DMS 273 treated with DMSO at 0.1 percent for 48 hours (cell line): ENCODE data around the gene GJB1.

Source experiments
- DNase-seq: peaks from one replicate; lab custom pipeline; 2025; lab: John Stamatoyannopoulos, UW

The GJB1 gene

DNA sequence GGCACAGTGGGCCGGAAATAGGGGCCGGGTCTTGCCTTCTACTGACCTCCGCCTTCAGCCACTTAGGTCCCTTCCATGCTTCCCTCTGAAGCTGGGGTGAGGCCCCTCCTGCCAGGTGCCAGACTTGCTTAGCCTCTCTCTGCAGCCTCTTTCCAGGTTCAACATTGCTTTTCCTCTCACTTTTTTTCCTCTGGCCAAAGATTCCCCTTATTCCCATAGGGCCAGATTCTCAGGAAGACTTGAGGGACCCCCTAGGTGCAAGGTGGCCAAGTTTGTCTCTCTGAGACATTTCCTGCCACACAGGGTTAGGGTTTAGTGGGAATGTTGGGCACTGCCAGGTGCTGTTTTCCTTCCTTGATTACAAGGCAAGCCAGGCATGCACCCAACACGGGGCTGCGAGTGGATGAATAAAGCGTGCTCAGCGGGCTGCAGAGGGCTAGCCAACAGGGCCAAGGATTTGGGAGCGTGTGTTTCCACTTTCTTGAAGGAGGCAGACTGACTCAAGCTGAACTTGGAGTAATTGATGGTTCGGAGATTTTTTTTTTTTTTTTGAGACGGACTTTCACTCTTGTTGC lies 7.6 kb upstream of the GJB1 start:
- no peak for DNase-seq

DNA sequence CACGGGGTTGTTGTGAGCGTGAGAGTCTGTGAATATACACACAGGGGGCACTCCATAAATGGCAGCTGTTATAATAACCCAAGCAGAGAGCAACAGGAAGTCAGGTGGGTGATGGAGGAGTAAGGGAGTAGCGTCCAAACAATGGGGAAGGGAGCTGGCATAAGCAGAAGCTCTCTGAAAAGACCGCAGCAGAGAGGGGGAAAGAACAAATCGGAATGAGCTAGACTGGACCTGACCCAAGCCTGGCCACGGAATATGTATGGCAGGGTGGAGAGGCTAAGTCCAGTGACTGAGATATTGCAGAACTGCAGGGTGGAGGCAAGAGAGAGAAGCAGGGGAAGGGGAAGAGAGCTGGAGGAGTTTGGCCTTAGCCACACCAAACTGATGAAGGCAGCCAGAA lies 6.5 kb upstream of the GJB1 start:
- DNase-seq: no peak

DNA sequence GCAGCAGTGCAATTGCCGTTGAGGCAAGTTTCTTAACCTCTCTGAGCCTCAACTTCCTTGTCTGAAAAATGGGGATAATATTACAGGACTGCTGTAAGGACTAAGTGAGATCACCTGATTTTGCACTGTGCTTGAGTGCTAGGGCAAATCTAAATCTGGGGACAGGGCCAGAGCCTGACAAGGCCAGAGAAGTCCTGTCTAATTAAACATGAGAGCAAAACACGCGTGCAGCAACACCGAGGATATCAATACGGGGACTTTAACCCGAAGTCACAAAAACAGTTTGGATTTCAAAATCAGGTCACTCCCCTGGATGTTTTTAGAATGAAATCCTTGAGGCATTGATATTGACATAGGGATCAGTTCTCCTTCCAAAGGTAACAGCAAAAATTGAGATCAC lies 5.7 kb upstream of the GJB1 start:
- DNase-seq: no peak

DNA sequence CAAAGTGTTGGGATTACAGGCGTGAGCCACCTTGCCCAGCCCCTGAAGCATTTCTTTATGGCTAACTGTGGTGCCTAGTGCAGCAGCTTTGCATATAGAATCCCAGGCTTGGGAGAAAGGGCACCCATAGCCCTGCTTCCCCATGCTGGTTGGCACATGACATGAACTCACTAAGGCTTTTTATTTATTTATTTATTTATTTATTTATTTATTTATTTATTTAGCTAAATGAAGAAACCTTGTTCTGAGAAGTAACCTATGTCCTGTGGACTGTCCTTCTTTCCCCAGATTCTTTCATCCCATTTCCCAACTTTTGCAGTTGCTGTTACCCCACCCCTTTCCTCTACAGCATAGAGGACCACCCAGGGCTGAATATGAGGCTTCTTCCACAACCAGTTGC lies 1.9 kb upstream of the GJB1 start:
- no peak for DNase-seq

DNA sequence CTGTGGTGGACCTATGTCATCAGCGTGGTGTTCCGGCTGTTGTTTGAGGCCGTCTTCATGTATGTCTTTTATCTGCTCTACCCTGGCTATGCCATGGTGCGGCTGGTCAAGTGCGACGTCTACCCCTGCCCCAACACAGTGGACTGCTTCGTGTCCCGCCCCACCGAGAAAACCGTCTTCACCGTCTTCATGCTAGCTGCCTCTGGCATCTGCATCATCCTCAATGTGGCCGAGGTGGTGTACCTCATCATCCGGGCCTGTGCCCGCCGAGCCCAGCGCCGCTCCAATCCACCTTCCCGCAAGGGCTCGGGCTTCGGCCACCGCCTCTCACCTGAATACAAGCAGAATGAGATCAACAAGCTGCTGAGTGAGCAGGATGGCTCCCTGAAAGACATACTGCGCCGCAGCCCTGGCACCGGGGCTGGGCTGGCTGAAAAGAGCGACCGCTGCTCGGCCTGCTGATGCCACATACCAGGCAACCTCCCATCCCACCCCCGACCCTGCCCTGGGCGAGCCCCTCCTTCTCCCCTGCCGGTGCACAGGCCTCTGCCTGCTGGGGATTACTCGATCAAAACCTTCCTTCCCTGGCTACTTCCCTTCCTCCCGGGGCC lies 1.2 kb downstream of the GJB1 start:
- DNase-seq: no peak

DNA sequence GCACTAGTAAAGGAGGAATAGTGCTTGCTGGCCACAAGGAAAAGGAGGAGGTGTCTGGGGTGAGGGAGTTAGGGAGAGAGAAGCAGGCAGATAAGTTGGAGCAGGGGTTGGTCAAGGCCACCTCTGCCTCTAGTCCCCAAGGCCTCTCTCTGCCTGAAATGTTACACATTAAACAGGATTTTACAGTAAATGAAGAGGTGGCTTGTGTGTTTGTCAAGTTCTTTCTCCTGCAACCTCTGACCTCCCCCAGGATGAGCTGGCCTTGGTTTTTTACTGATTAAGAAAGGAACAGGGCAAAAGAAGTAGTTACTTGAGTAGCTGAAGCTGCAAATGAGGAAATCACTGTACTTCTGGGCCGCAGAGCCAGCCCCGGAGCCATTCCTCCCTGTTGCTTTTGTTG lies 2.0 kb downstream of the GJB1 start:
- no peak for DNase-seq

DNA sequence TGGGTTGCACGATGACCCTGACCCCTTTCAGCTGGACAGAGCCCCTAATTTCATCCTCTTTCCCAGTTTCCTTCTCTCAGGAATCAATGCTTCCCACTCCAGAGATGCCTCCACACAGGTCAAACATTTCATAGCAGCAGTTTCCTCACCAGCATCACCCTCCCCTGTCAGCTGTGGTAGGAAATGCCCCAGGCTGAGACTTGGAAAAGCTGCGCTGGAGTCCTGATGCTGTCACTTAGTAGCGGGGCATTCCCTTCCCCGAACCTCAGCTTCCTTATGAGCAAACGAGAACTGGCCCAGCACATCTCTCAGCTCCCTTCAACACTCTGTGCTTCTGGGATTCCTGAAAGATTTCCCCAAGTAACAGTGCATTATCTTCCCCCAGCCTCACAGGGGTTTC lies 2.7 kb downstream of the GJB1 start:
- no peak for DNase-seq

DNA sequence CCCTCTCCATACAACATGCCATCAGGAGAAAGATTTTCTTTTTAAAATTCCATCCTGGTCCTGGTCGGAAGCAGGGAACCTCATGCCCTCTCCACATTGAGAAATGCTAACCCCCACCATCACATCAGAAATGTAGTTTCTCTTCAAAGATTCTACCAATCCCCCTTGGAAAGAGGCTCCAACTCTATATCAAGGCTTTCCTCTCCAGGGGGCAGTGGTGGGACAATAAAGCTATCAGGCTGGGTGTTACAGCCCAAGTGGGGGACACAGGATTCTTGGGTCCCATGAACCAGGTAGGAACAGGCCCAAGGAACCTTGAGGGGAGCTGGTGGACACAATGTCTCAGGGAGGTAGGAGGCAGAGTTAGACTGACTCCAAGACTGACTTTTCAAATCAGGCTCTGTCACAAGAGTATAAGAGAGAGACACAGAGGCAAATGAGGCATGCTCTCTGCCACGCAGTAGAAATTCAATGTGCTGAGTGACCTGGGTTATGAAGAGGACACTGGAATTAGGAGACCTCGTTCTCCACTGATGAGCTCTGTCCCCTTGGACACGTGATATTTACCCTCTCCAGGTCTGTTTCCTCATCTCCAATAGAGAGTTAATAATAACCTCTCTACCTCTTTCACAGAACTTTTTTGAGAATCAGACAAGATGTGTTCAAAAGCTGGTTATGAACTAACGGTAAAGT lies 4.5 kb downstream of the GJB1 start:
- no peak for DNase-seq

DNA sequence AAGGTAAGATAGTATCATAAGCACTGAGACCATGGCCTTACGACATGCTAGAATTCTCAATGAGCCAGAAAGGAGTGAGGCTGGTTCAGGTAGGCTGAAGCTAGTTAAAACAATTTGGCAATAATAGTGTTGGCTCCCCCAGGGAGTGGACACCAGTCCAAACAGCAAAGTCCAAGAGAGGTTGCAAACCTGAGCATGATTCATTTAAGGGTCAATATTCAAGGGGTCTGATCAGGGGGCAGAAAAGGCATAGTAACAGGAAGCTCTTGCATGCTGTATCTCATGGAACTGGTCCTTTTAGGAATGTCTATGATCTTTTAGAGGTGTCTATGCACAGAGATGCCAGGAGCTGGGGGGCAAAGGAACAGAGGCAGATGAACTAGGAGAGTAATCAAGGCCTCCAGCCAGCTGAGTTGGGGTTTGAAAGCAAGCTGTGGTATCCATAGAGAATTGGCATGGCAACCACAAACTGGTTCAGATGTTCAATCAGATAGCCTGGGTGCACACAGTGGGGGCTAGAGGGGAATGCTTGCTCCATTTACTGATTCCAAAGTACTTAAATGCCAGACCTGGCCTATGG lies 5.1 kb downstream of the GJB1 start:
- no peak for DNase-seq

DNA sequence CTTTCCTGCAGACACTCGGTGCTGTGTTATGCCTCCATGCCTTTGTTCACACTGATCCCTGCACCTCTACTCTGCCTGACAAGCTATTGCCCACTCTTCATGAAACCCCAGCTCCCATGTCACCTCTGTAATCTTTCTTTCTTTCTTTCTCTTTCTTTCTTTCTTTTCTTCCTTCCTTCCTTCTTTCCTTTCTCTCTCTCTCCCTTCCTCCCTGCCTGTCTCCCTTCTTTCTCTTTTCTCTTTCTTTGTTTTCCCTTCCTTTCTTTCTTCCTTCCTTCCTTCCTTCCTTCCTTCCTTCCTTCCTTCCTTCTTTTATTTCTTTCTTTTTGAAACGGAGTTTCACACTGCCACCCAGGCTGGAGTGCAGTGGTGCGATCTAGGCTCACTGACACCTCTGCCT lies 12.5 kb downstream of the GJB1 start:
- DNase-seq: no peak

DNA sequence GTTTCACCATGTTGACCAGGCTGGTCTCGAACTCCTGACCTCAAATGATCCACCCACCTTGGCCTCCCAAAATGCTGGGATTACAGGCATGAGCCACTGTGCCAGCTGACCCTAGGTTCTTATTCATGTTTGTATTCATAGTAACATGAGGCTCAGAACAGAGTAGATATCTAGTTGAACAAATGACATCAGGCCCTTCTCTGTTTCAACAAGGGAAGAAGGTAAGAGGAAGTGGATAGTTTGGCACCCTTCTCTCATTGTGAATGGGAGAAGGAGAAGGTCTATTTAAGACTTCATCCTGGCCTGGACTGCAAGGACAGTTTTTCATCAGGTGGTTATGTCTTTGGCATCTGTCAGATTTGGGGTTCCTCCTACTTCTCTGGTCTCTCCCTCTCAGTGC lies 13.8 kb downstream of the GJB1 start:
- DNase-seq: no peak

DNA sequence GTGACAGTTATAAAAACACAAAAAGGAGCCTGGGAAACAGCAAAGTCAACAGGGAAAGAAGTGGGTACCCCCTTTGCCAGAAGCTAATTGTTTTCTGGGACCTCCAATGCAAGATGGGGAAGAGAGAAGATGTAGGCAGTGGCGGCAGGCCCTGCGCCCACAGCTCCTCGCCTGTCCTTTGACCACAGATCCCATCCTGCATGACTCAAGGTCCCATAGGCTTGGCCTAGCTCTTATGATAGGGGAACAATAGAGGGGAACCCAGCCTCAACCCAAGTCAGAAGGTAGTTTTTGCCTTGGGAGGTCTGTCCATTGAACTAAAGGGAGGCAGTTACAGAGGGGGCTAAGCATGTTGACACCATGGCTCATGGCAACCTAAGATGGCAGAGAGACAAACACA lies 16.8 kb downstream of the GJB1 start:
- DNase-seq: no peak

DNA sequence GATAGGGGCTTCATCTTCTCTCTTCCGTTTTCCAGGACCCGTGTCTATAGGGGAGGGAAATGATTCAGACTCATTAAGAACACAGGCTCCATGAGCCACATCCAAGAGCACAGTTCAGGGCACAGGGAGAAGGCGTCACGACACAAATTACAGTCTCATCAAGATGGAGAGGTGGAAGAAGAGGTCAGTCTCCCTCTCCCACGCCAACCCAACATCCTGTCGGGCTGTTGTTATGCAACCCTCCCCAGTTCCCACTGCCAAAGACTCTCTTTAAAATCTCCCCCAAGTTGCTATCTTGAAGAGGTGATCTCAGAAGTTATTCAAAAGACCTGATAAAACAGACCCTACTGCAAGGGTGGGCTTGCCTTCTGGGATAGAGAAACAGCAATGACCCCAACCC lies 18.3 kb downstream of the GJB1 start:
- DNase-seq: no peak

DNA sequence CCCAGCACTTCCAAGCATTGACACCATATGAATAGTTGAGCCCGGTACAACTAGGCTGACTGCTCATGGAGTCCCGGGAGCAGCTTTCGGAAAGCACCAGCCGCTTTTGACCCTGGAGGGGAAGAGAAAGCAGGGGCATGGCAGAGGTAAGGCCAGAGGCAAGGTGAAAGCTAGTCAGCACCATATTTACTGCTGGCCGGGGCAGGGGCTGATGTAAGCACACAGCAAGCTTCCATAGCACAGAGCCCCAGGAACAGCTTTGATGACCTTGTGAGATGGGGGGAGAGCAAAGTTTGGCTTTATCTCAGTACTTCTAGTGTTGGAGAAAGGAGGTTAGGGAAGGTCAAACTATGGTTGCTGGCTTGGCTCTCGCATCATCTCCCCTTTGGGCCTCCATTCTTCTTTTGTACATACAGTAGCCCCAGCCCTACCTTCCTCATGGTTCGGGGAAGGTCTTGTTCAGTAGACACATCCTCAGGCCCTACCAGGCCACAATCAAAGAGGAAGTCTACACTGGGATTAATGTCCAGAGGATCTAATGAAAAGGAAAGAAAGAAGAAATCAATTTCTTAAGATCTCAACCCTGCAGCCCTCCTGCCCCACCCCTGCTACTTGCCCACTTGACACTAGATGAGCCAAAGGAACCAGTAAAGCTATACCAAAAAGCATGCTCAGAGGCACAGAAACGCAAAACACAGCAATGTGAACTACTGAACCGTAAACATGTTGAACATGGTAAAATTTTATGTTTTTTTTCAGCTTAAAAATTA lies 21.5 kb downstream of the GJB1 start:
- no peak for DNase-seq

DNA sequence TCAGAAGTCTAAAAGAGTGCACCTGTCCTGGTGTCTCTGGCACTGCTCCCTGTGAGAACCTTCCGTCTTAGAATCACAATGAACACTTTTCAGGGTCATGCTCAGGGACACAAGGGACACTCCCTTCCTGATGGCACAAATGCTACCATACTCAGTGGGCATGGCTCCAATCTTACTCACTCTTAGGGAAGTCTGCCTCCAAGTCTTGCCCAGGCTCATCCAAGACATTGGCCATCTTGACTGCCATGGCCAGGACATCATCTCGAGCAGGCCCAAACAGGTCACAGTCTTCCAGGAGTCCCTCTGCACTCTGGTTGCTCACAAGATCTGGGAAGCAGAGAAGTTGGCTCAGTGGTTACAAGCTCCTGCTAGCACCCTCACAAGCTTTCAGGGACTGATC lies 22.1 kb downstream of the GJB1 start:
- no peak for DNase-seq

DNA sequence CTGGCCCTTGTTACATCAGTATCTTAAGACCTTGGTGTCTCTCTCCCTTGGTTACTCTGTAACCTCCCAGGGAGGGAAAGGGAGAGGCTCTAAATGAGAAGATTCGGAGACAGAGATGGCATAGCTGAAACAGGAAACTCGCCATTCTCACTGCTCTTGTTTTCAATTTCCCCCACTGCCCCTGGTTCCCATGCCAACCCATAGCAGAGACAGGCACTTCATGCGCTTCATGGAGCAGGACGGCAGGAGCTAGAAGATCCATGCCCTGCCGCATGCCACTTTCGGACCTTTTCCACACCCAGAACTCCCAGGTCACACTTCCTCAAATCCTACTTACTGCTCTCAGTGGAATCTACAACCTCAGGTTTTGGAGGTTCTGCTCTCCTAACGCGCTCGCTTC lies 27.8 kb downstream of the GJB1 start:
- no peak for DNase-seq

DNA sequence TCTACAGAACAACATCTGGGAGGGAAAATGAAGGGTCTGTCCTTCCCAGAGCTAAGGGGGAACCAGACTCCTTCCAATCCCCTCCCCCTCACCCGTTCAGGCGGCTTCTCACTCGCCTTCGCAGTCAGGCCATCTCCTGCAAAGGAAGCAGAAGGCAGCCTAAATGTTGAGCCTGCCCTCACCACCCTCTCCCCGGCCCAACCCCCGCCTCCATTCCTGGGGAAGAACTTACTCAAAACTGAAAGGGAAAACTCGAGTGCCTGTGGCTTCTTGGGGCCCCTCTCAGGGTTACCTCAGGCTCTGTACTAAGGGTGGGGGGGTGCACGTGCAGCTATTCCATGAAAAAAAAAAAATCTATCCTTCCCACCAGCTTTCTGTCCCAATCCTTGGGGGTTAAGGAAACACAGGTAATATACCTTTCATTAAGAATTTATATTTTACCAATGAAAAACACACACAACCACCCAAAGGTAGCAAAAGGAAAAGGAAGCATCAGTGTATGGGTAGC lies 28.5 kb downstream of the GJB1 start:
- DNase-seq: no peak

DNA sequence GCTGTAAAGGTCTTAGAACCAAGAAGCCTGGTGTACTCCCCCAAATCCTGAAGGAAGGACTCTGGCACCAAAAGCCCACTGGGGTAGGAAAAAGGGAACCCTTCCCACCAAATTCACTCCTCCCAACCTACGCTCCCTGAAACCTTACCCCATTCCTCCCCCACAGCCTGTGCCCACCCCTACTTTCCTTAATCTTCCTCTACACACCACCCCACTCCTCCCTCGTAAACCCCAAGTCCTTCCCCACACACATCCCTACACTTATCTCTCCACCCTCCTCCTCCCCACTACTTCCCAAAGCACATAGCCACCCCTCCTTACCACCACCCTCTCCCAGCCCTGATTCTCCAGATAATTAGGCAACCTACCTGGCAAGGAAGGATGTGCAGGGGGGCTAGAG lies 29.2 kb downstream of the GJB1 start:
- DNase-seq: no peak

DNA sequence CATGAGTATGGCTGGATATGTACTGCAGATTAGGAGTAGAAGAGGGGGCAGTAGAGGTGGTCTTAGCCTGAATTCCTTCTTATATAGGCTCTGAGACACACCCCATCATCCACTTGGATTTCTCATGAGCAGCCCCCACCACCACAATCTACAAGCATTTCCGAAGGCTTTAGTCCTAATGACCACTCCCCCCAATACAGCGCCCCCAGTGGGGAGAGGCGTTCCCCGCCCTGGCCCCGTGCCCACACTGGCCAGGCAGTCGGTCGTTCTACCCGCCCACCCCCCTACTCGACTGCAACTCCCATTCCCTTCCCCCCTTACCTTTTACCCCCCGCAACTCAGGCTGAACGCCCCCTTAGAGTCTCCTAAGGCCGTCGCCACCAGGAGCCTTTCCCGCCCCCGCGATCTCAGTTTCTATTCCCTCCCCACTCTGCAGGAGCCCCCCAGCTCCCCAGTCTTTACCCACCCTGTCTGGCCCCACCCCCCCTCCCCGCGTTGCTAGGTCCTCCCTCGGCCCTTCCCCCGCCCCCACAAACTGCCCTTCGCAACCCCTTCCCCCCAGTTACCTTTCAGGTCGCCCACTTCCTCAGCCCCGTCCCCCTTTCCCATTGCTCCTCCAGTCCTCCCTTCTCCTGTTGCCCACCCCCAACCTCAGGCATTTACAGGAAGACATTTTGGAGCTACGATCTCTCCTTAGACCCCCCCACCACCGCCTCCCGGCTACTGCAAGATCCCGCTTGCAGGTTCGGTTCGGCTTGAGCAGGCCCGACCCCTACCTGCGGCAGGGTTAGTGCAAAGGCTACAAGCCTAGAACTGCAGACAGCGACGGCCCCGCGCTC lies 30.4 kb downstream of the GJB1 start:
- DNase-seq: no peak

DNA sequence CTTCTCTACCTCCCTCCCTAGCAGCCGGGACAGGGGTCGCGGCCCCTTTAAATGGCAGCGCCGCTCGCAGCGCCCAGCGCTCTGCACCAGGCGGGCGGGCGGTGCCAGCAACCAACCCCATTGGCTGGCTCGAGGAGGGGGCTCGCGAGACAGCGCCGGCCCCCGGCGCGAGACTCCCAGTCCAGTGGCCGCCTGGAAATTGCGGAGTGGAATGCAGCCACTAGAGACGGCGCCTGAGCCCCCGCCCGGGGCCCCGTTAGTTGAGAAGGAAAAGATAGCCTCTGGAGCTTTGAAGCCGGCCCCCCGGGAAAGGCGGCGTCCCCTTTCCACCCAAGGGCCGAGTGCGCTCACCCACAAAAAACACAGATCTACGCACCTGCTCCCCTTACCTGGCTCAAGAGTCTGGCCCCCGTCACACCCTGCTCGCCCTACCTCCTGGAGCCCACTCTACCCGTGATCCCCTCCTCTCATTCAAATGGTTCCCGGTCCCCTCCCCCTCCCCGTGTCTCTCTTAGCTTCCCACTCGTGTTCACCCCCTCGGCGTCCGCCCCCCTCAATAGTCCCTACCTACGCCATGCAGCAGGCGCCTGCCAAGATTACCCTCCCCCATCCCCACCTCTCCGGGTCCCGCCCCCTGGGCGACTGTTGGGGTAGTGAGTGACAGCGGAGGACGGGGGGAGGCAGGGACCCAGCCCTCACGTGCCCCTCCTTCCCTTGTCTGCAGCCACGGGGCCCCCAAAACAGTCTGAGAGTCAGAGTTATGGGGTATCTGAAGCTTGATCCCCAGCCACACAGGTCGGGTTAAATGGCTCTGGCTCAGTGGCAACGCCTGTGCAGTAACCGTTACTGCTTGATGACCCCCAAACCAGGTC lies 31.3 kb downstream of the GJB1 start, which contains the start of gene ZMYM3:
TSS of gene ZMYM3 (minus strand) at position 49 of the 872 bp plus-strand sequence. CDS start 885 bp downstream, outside the sequence.
- peak; percentile 69 for DNase-seq
